Gastroesophageal sphincter (tissue), 3 donors: ENCODE results near the gene ZMIZ1.
A peak's percentile ranks its signal among the peaks of the same experiment; 100 is the strongest.

Experiments used
- CTCF ChIP-seq, 4 experiments: fragments of 200-600 bp in 2 of 4; fragments of 450-650 bp in 2 of 4; sonication (generic) in 1 of 4; IDR thresholded peaks; one replicate each; pipeline ENCODE4 v1.5.1; 2017 to 2019; ENCODE audit warnings: antibody characterized with exemption in 4 of 4, mild to moderate bottlenecking in 2 of 4, moderate library complexity in 2 of 4
- POLR2A ChIP-seq, 2 donors: fragments of 450-650 bp; IDR thresholded peaks; one replicate each; pipeline ENCODE4 v1.6.1; 2017; ENCODE audit warnings: antibody characterized with exemption in 2 of 2, mild to moderate bottlenecking in 2 of 2, moderate library complexity in 1 of 2
- POLR2AphosphoS5 ChIP-seq: sonication (generic); formaldehyde crosslinking; IDR thresholded peaks from one replicate; pipeline ENCODE4 v1.6.1; 2017; ENCODE audit warnings: antibody characterized with exemption

DNA sequence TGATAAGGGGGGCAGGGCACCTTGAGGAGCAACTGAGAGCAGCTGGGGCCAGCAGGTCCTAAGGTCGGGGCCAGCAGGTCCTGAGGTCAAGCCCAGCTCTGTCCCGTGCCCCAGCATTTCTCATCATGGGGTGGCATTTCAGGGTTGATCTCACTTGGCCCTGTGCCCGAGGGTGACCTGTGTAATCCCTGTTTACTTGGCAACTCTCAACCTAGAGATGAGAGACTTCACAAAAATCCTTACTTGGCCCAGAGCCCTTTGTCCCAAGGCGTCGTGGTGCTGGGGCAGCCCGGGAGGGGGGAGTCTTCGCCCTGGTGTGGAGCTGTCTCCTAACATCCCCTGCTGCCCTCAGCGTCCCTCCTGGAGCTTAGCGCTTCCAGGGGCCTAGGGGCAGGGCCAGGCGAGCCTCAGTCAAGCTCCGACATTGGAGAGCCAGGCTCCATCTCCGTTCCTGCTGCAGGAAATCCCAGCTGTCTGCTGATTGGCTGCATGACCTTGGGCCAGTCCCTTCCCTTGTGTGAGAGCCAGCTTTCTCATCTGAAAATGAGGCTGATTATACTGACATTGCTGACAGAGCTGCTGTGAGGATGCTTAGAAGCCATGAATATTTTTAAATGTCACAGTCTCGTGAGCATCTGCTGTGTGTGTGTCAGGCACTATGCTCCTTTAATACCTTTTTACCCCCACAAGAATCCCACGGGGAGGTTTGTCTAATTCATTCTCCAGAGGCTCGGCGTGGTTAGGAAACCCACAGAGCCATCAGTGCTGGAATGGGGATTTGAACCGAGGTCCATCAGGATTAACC, 94.3 kb downstream of the ZMIZ1 start:
- TF ChIP-seq CTCF (IDR thresholded peaks at IDR 0.05) (no peak), POLR2A (IDR thresholded peaks at IDR 0.05) (no peak), POLR2AphosphoS5 (peak; percentile 89)
